ENCODE results near the gene BCAN.

Gene BCAN

GRCh38 chr1:156697481-156697880 is 55.6 kb downstream of the BCAN start:
- TF ChIP-seq CTCF (IDR thresholded peaks at IDR 0.05), result no peak

- no peak for TF ChIP-seq CTCF (IDR thresholded peaks at IDR 0.05)
These were observed 57.1 kb downstream of the BCAN start for GRCh38 chr1:156698995-156699394.

GRCh38 chr1:156700736-156701531 is 59.0 kb downstream of the BCAN start:
- no peak for TF ChIP-seq CTCF (IDR thresholded peaks at IDR 0.05)

GRCh38 chr1:156703336-156703735 is 61.4 kb downstream of the BCAN start:
- no peak for TF ChIP-seq CTCF (IDR thresholded peaks at IDR 0.05)

- TF ChIP-seq CTCF (IDR thresholded peaks at IDR 0.05), result no peak
These were observed 61.8 kb downstream of the BCAN start for GRCh38 chr1:156703741-156704140.

GRCh38 chr1:156704166-156704711 is 62.3 kb downstream of the BCAN start:
- no peak for TF ChIP-seq CTCF (IDR thresholded peaks at IDR 0.05)

- TF ChIP-seq CTCF (IDR thresholded peaks at IDR 0.05), result no peak
These were observed 63.0 kb downstream of the BCAN start for GRCh38 chr1:156704930-156705320.
